ENCODE data around the gene MYO1E. TPM values are rescaled to one million over a fixed set of nuclear protein-coding genes. Genes with fewer than 3 reads are reported as not detected.

MYO1E gene
- total RNA-seq, 1 experiment from 2014 or later, result 68.8 TPM

DNA sequence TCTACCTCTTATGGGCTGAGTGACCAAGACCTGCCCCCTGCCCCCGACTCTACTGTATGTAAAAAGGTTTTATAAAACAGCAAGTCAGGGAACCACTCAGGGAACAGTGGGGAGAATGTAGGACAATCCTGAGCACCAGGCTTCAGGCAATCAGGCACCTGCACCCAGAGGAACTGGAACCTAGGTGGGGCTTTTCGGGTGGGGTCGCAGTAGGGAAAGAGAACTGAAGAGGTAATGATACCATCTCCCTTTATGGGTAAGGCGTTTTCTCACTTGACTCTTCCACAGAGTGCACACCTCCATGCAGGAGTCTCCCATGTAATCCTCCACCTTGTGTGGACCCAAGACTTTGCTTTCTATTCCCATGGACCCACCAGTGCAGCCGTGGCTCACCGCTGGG lies 45.8 kb downstream of the MYO1E start:
- H3K9me3 ChIP-seq (ENCODE audit: low read length), result no peaks in the 10 kb centered on the region
- ATAC-seq (no peak), DNase-seq (no peak)
- intact Hi-C loops (cut with micrococcal nuclease), result no loop called here
- H3K4me2 ChIP-seq (ENCODE audit: low read length), result no peak overlapping the region
- H3K27ac ChIP-seq (ENCODE audit: low read length), result no peak overlapping the region
- peaks cover 81% of the 10 kb centered on the region for H3K79me2 ChIP-seq (ENCODE audit: low read length)
- H3K4me1 ChIP-seq (ENCODE audit: insufficient read depth, low read length), result peaks cover 14% of the 10 kb centered on the region
- H2AFZ ChIP-seq (ENCODE audit: low read length), result no peak overlapping the region
- no peak for TF ChIP-seq EZH2 (IDR thresholded peaks at IDR 0.05; ENCODE audit: low read length, unreplicated experiment)
- TF ChIP-seq, protein P1, sequence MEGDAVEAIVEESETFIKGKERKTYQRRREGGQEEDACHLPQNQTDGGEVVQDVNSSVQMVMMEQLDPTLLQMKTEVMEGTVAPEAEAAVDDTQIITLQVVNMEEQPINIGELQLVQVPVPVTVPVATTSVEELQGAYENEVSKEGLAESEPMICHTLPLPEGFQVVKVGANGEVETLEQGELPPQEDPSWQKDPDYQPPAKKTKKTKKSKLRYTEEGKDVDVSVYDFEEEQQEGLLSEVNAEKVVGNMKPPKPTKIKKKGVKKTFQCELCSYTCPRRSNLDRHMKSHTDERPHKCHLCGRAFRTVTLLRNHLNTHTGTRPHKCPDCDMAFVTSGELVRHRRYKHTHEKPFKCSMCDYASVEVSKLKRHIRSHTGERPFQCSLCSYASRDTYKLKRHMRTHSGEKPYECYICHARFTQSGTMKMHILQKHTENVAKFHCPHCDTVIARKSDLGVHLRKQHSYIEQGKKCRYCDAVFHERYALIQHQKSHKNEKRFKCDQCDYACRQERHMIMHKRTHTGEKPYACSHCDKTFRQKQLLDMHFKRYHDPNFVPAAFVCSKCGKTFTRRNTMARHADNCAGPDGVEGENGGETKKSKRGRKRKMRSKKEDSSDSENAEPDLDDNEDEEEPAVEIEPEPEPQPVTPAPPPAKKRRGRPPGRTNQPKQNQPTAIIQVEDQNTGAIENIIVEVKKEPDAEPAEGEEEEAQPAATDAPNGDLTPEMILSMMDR (conservative IDR thresholded peaks at IDR 0.05; ENCODE audit: low read depth, low read length), result no peak
- no peak for TF ChIP-seq EZH2phosphoT487 (IDR thresholded peaks at IDR 0.05; ENCODE audit: borderline replicate concordance, low read length)
- H3K27me3 ChIP-seq (ENCODE audit: low read length), result no peaks in the 10 kb centered on the region
- H3K4me3 ChIP-seq (ENCODE audit: low read length), result no peak overlapping the region
- POLR2A ChIA-PET (ENCODE audit: unreplicated experiment), result no interaction called here
- no peaks in the 10 kb centered on the region for H3F3A ChIP-seq (ENCODE audit: low read length, unreplicated experiment)
- H3K36me3 ChIP-seq (ENCODE audit: low read depth, low read length), result peaks cover 3% of the 10 kb centered on the region; the same call in 1 of the 2 replicates
- H3K9me2 ChIP-seq (replicated peaks; ENCODE audit: low read length), result no peaks in the 10 kb centered on the region
- no peak overlapping the region for H3K9ac ChIP-seq (ENCODE audit: low read length)
- CTCF ChIA-PET, result no interaction called here
- H4K20me1 ChIP-seq (ENCODE audit: low read length), result peaks cover 18% of the 10 kb centered on the region; the same call in 1 of the 2 replicates
- BruUV-seq (replicated peaks), result no TSS peak

GRCh38 chr15:59322056-59322759 lies 50.5 kb downstream of the MYO1E start:
- ChIA-PET CTCF (no interaction called here), POLR2A (ENCODE audit: unreplicated experiment) (interaction anchor here (0.6 kb wide), 1 partner anchor 38 kb away, joined by 5 read pairs; no protein-coding TSS in a partner anchor)
- Histone ChIP-seq H4K20me1 (ENCODE audit: low read length) (peaks cover 14% of the 10 kb centered on the region; the same call in 1 of the 2 replicates), H3K79me2 (ENCODE audit: low read length) (peaks cover 79% of the 10 kb centered on the region), H3K27ac (ENCODE audit: low read length) (no peak overlapping the region), H3K4me3 (ENCODE audit: low read length) (no peak overlapping the region), H3K9me3 (ENCODE audit: low read length) (no peaks in the 10 kb centered on the region), H3F3A (ENCODE audit: low read length, unreplicated experiment) (no peaks in the 10 kb centered on the region), H3K27me3 (ENCODE audit: low read length) (no peaks in the 10 kb centered on the region), H3K4me2 (ENCODE audit: low read length) (no peak overlapping the region), H3K9me2 (replicated peaks; ENCODE audit: low read length) (no peaks in the 10 kb centered on the region), H2AFZ (ENCODE audit: low read length) (no peak overlapping the region), H3K36me3 (ENCODE audit: low read depth, low read length) (no peaks in the 10 kb centered on the region), H3K9ac (ENCODE audit: low read length) (no peak overlapping the region), H3K4me1 (ENCODE audit: insufficient read depth, low read length) (peaks cover 6% of the 10 kb centered on the region)
- TF ChIP-seq EZH2 (IDR thresholded peaks at IDR 0.05; ENCODE audit: low read length, unreplicated experiment) (no peak), EZH2phosphoT487 (IDR thresholded peaks at IDR 0.05; ENCODE audit: borderline replicate concordance, low read length) (no peak)
- TF ChIP-seq, protein P1 (conservative IDR thresholded peaks at IDR 0.05; ENCODE audit: low read depth, low read length), result no peak
- BruUV-seq (replicated peaks), result no TSS peak
- ATAC-seq (no peak), DNase-seq (no peak)
- intact Hi-C loops (cut with micrococcal nuclease), result no loop called here

- no peaks in the 10 kb centered on the region for H3K27me3 ChIP-seq (ENCODE audit: low read length)
- peaks cover 14% of the 10 kb centered on the region; the same call in 1 of the 2 replicates for H4K20me1 ChIP-seq (ENCODE audit: low read length)
- ChIA-PET CTCF (no interaction called here), POLR2A (ENCODE audit: unreplicated experiment) (no interaction called here)
- no peaks in the 10 kb centered on the region for H3K9me3 ChIP-seq (ENCODE audit: low read length)
- no peak overlapping the region for H3K4me2 ChIP-seq (ENCODE audit: low read length)
- H3K27ac ChIP-seq (ENCODE audit: low read length), result no peak overlapping the region
- TF ChIP-seq, protein P1 (conservative IDR thresholded peaks at IDR 0.05; ENCODE audit: low read depth, low read length), result no peak
- TF ChIP-seq EZH2phosphoT487 (IDR thresholded peaks at IDR 0.05; ENCODE audit: borderline replicate concordance, low read length), result no peak
- TF ChIP-seq EZH2 (IDR thresholded peaks at IDR 0.05; ENCODE audit: low read length, unreplicated experiment), result no peak
- H3K79me2 ChIP-seq (ENCODE audit: low read length), result peaks cover 80% of the 10 kb centered on the region
- peaks cover 16% of the 10 kb centered on the region for H3K4me1 ChIP-seq (ENCODE audit: insufficient read depth, low read length)
- no peak overlapping the region for H3K4me3 ChIP-seq (ENCODE audit: low read length)
- H3K9ac ChIP-seq (ENCODE audit: low read length), result no peak overlapping the region
- intact Hi-C loops (cut with micrococcal nuclease), result no loop called here
- H3K36me3 ChIP-seq (ENCODE audit: low read depth, low read length), result no peaks in the 10 kb centered on the region
- peaks cover 6% of the 10 kb centered on the region for H3F3A ChIP-seq (ENCODE audit: low read length, unreplicated experiment)
- DNase-seq (no peak), ATAC-seq (no peak)
- H2AFZ ChIP-seq (ENCODE audit: low read length), result no peak overlapping the region
- BruUV-seq (replicated peaks), result no TSS peak
- no peaks in the 10 kb centered on the region for H3K9me2 ChIP-seq (replicated peaks; ENCODE audit: low read length)
Measured at GRCh38 chr15:59321000-59321689, 51.5 kb downstream of the MYO1E start.
